Heart left ventricle (tissue), 16 donors: ENCODE results near the gene FMO1. TPM values are rescaled to one million over a fixed set of nuclear protein-coding genes. Genes with fewer than 3 reads are reported as not detected.

ENCODE experiments used
- ATAC-seq, 4 donors: fragments of 200-7000 bp; cut with Tn5 transposase; one replicate each; pipeline ENCODE4 v1.9.1; 2020 to 2022; ENCODE audit warnings: moderate library complexity in 4 of 4, mild to moderate bottlenecking in 3 of 4, moderate number of reproducible peaks in 1 of 4
- DNase-seq, 5 donors: peaks; one replicate each; pipeline ENCODE4 v3.0.0-alpha.2; 2020
- H3K27ac ChIP-seq, 12 donors: fragments of 200-600 bp; sonication (generic) in 4 of 12; one replicate each; pipeline versions ENCODE4 v1.5.0 to v1.8.0; 2016 to 2022; ENCODE audit warnings: mild to moderate bottlenecking in 2 of 12
- H3K27me3 ChIP-seq, 9 donors: fragments of 200-600 bp; sonication (generic) in 2 of 9; one replicate each; pipeline versions ENCODE4 v1.5.1 to v1.8.0; 2016 to 2022; ENCODE audit warnings: mild to moderate bottlenecking in 3 of 9
- H3K36me3 ChIP-seq, 9 donors: fragments of 200-600 bp; sonication (generic) in 2 of 9; one replicate each; pipeline versions ENCODE4 v1.5.0 to v1.8.0; 2018 to 2022; ENCODE audit warnings: mild to moderate bottlenecking in 2 of 9
- H3K4me1 ChIP-seq, 12 donors: fragments of 200-600 bp; sonication (generic) in 4 of 12; one replicate each; pipeline versions ENCODE4 v1.5.0 to v1.8.0; 2016 to 2022; ENCODE audit warnings: mild to moderate bottlenecking in 3 of 12
- H3K4me3 ChIP-seq, 12 donors: fragments of 200-600 bp; sonication (generic) in 4 of 12; one replicate each; pipeline versions ENCODE4 v1.5.0 to v1.8.0; 2017 to 2022; ENCODE audit warnings: mild to moderate bottlenecking in 9 of 12, moderate library complexity in 4 of 12
- H3K9me3 ChIP-seq, 12 donors: fragments of 200-600 bp; sonication (generic) in 4 of 12; one replicate each; pipeline versions ENCODE4 v1.5.0 to v1.8.0; 2016 to 2022; ENCODE audit warnings: mild to moderate bottlenecking in 1 of 12
- POLR2A ChIP-seq, 2 donors: fragments of 450-650 bp; IDR thresholded peaks; one replicate each; pipeline ENCODE4 v1.6.1; 2017; ENCODE audit warnings: antibody characterized with exemption in 2 of 2, mild to moderate bottlenecking in 2 of 2, moderate library complexity in 2 of 2
- WGBS, 4 donors: extraction: QIAGEN DNeasy Blood & Tissue Kit in 2 of 4; methylation state at CpG; one replicate each; pipeline versions ENCODE4 v1.1.5 to v1.1.7; 2013 to 2018; 5-methylcytosine and 5-hydroxymethylcytosine counted together
- intact Hi-C, 10 donors: fragments of 100-400 bp; cut with DNase I; formaldehyde crosslinking; loops; one replicate each; pipeline versions ENCODE4 v1.11.1 to v1.14.2; 2022
- polyA plus RNA-seq, 2 donors: library from polyadenylated mRNA; stranded (reverse); fragments of 200-250 nt; gene quantifications; one replicate each; pipeline ENCODE4 v1.2.3, GENCODE V29; 2013
- total RNA-seq, 9 donors: library from RNA; depleted of rRNA in 2 of 9; stranded (reverse); fragments of >200 nt in 2 of 9; fragmentation: NEBNext Ultra II Directional in 3 of 9; extraction: Animal tissue kit (Norgen Biotek cat#: 25700) in 3 of 9; gene quantifications; one replicate each; pipeline versions ENCODE4 v1.1.0 to v1.2.4, GENCODE V29; 2016 to 2023
- TF ChIP-seq, protein P1 (sequence below), 12 donors: fragments of 200-600 bp; sonication (generic) in 4 of 12; IDR thresholded peaks; one replicate each; pipeline versions ENCODE4 v1.5.0 to v1.8.0; 2018 to 2022; ENCODE audit warnings: antibody characterized with exemption in 12 of 12, mild to moderate bottlenecking in 5 of 12
- donor health status: ischemic (EF 13 %, LVEDD 7.1; RV severe dilation, severe dysfunction).
- donor health status: healthy with polysubstance abuse.
- donor health status: DM: no; HTN: yes; CAD: no.
- donor health status: DM: no; HTN: no; CAD: no.
- donor health status: ischemic (EF 25% LVEDD 6.9; RV normal size, moderate dysfunction).
- donor health status: ischemic (EF 25% LVEDD 5.7; RV mildly dilated, moderate dysfunction).
- donor health status: healthy.
- donor health status: DM: yes; HTN: yes; CAD: no.
- donor health status: ischemic (EF 35%, LVEDD 5.7; RV mildly dilated, moderate dysfunction).
- donor health status: nonischemic (EF 11% LVEDD 7.7; RV severe dilation, severe dysfunction).
- donor health status: DM: yes; HTN: yes; CAD: no.
- donor health status: PGD.
- donor health status: ischemic (EF 29% LVEDD 5.4; RV normal size, mild dysfunction).
- donor health status: nonischemic (EF 23%, LVEDD 6.1; RV moderate dilation, normal function).

The FMO1 gene
- total and polyA plus RNA-seq, 11 donors = 0.15 to 7.0 (median 0.58) TPM; not detected in 2

DNA sequence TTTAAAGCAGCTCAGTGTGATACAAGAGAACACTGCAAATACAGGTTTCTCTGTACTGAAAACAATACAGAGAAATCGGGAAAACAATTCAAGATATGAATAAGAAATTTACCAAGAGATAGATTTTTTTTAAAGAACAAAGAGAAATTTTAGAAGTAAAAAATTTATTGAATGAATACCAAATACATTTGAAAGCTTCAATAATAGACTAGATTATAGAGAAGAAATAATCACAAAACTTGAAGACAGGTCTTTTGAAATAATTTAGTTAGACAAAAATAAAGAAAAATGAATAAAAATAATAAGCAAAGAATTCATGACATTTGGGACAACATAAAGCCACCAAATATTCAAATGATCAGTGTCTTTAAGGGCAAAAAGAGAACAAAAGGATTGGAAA is 52.1 kb downstream of the FMO1 start:
- intact Hi-C loops = no loop called here
- TF ChIP-seq, protein P1, sequence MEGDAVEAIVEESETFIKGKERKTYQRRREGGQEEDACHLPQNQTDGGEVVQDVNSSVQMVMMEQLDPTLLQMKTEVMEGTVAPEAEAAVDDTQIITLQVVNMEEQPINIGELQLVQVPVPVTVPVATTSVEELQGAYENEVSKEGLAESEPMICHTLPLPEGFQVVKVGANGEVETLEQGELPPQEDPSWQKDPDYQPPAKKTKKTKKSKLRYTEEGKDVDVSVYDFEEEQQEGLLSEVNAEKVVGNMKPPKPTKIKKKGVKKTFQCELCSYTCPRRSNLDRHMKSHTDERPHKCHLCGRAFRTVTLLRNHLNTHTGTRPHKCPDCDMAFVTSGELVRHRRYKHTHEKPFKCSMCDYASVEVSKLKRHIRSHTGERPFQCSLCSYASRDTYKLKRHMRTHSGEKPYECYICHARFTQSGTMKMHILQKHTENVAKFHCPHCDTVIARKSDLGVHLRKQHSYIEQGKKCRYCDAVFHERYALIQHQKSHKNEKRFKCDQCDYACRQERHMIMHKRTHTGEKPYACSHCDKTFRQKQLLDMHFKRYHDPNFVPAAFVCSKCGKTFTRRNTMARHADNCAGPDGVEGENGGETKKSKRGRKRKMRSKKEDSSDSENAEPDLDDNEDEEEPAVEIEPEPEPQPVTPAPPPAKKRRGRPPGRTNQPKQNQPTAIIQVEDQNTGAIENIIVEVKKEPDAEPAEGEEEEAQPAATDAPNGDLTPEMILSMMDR (IDR thresholded peaks at IDR 0.05) = no peak
- TF ChIP-seq POLR2A (IDR thresholded peaks at IDR 0.05) = no peak
- Histone ChIP-seq H3K27ac (no peak overlapping the region), H3K4me3 (no peak overlapping the region), H3K27me3 (no peaks in the 10 kb centered on the region), H3K36me3 (no peaks in the 10 kb centered on the region), H3K9me3 (peaks cover 0 to 57% (median 24%) of the 10 kb centered on the region in 12 donors), H3K4me1 (no peaks in the 10 kb centered on the region)
- no peak for ATAC-seq
- 81 to 95% (median 89%) methylated on average over 1 of the region's 1 CpG for WGBS, 4 donors
- DNase-seq = no peak

DNA sequence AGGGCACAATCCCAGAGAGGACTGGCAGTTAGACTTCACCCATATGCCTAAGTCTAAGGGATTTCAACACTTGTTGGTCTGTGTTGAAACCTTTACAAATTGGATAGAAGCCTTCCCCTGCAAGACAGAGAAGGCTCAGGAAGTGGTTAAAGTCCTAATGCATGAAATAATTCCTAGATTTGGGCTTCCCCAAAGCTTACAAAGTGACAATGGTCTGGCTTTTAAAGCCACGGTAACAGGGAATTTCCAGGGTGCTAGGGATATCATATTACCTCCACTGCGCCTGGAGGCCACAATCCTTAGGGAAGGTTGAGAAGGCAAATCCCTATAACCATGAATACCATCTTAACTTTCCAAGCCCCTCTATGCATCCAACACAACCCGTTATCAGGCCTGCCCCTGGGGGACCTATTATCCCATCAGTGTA is 62.4 kb downstream of the FMO1 start:
- Histone ChIP-seq H3K9me3 (peaks cover 0 to 7% (median 0%) of the 10 kb centered on the region in 12 donors), H3K27me3 (no peaks in the 10 kb centered on the region), H3K27ac (no peak overlapping the region), H3K4me3 (no peak overlapping the region), H3K4me1 (peaks cover 0 to 20% (median 7%) of the 10 kb centered on the region in 12 donors), H3K36me3 (no peaks in the 10 kb centered on the region)
- DNase-seq (no peak), ATAC-seq (no peak)
- TF ChIP-seq, protein P1 (IDR thresholded peaks at IDR 0.05) = no peak
- TF ChIP-seq POLR2A (IDR thresholded peaks at IDR 0.05) = no peak
- WGBS, 4 donors = 53 to 68% (median 55%) methylated on average over 3 of the region's 3 CpGs
- intact Hi-C loops = loop anchor here (2.0 to 10.0 kb wide), 7 partner anchors 62 to 346 kb away; partner anchors contain the start of gene FMO1 (in 4 of the 10)

DNA sequence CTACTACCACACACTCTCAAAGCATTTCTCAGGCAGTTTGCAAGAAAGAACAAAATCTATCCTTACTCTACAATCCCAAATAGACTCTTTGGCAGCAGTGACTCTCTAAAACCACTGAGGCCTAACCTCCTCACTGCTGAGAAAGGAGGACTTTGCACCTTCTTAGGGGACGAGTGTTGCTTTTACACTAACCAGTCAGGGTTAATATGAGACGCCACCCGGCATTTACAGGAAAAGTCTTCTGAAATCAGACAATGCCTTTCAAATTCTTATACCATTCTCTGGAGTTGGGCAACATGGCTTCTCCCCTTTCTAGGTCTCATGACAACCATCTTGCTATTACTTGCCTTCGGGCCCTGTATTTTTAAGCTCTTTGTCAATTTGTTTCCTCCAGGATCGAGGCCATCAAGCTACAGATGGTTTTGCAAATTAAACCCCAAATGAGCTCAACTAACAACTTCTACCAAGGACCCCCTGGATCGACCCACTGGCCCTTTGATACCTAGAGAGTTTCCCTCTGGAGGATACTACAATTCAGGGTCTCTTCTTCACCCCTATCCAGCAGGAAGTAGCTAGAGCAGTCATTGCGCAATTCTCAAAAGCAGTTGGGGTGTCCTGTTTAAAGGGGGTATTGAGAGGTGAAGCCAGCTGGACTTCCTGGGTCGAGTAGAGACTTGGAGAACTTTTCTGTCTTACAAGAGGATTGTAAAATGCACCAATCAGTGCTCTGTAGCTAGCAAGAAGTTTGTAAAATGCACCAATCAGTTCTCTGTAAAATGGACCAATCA is 63.7 kb downstream of the FMO1 start:
- H3K4me3 ChIP-seq = no peak overlapping the region
- H3K4me1 ChIP-seq = peaks cover 0 to 25% (median 7%) of the 10 kb centered on the region in 12 donors
- H3K27ac ChIP-seq = no peak overlapping the region
- 79 to 90% (median 84%) methylated on average over 8 of the region's 8 CpGs for WGBS, 4 donors
- intact Hi-C loops = loop anchor here (2.0 to 10.0 kb wide), 11 partner anchors 63 to 347 kb away; partner anchors contain the start of gene FMO1 (in 4 of the 10)
- DNase-seq (no peak), ATAC-seq (no peak)
- peaks cover 0 to 4% (median 0%) of the 10 kb centered on the region in 9 donors for H3K36me3 ChIP-seq
- no peaks in the 10 kb centered on the region for H3K9me3 ChIP-seq
- no peaks in the 10 kb centered on the region for H3K27me3 ChIP-seq
- no peak for TF ChIP-seq POLR2A (IDR thresholded peaks at IDR 0.05)
- TF ChIP-seq, protein P1 (IDR thresholded peaks at IDR 0.05) = no peak

DNA sequence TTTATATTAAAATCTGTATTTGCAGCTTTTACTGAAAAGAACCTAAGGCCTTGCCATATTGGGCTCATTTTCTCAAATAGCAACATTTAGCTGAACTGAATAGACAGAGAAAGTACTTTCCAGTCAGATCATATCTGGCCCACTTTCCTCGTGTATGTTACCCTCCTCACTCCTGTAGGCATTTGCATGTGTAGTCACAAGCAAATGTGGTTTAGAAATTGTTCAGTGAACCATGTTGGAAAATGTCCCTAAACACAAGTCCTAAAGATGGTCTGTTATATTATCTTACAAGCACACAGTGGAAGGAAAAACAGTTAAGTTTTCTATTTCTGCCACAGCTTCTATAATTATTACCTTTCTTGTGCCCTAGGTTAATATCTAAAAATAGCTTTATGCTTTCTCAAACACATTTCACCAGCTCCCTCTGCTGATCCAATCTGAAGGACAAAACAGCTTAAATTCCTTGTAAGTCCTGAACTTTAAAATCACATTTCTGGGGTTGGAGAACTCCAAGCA is 65.1 kb downstream of the FMO1 start:
- intact Hi-C loops = loop anchor here (1.0 to 10.0 kb wide), 11 partner anchors 66 to 349 kb away; partner anchors contain the start of gene FMO1 (in 3 of the 10)
- peak overlapping the region in 3 of 12 donors; percentile 44 to 55 (median 49) for H3K4me3 ChIP-seq
- 9 to 15% (median 10%) methylated on average over 1 of the region's 1 CpG for WGBS, 4 donors
- no peak for TF ChIP-seq POLR2A (IDR thresholded peaks at IDR 0.05)
- TF ChIP-seq, protein P1 (IDR thresholded peaks at IDR 0.05) = no peak
- no peaks in the 10 kb centered on the region for H3K27me3 ChIP-seq
- peak overlapping the region in 11 of 12 donors; percentile 38 to 78 (median 63) for H3K27ac ChIP-seq
- ATAC-seq (no peak), DNase-seq (no peak)
- peaks cover 0 to 3% (median 0%) of the 10 kb centered on the region in 12 donors for H3K9me3 ChIP-seq
- H3K4me1 ChIP-seq = peaks cover 0 to 25% (median 7%) of the 10 kb centered on the region in 12 donors
- peaks cover 0 to 12% (median 4%) of the 10 kb centered on the region in 9 donors for H3K36me3 ChIP-seq
